Endometrium (tissue), 2 donors: Measurements from ENCODE around the gene FOXI3.

ENCODE experiments used
- FAIRE-seq: peaks from 2 replicates; lab custom pipeline; 2012; peaks lifted over from hg19 to GRCh38; lab: Jason Lieb, UNC
- donor health status: control.
- donor health status: control.

FOXI3 gene

GRCh38 chr2:88452565-88452905 is at the start of gene FOXI3:
FOXI3 (minus strand) TSS chr2:88452693; CDS start chr2:88452535, 158 bp downstream.
- FAIRE-seq = no peak

GRCh38 chr2:88500691-88501090 is 48.2 kb upstream of the FOXI3 start:
- FAIRE-seq = no peak

- no peak for FAIRE-seq
Measured at GRCh38 chr2:88499204-88499603, 46.7 kb upstream of the FOXI3 start.

GRCh38 chr2:88493481-88493880 is 41.0 kb upstream of the FOXI3 start:
- FAIRE-seq = no peak

GRCh38 chr2:88492002-88492401 is 39.5 kb upstream of the FOXI3 start:
- FAIRE-seq = no peak

GRCh38 chr2:88489181-88489580 is 36.7 kb upstream of the FOXI3 start:
- no peak for FAIRE-seq

- FAIRE-seq = no peak
Measured at GRCh38 chr2:88483200-88483599, 30.7 kb upstream of the FOXI3 start.

GRCh38 chr2:88481691-88482336 is 29.3 kb upstream of the FOXI3 start:
- FAIRE-seq = no peak

GRCh38 chr2:88472811-88473210 is 20.3 kb upstream of the FOXI3 start:
- FAIRE-seq = no peak

GRCh38 chr2:88471083-88471942 is 18.8 kb upstream of the FOXI3 start:
- no peak for FAIRE-seq

- no peak for FAIRE-seq
Measured at GRCh38 chr2:88469202-88470114, 17.0 kb upstream of the FOXI3 start.

- FAIRE-seq = no peak
Measured at GRCh38 chr2:88464153-88464552, 11.7 kb upstream of the FOXI3 start.

GRCh38 chr2:88458633-88459032 is 6.1 kb upstream of the FOXI3 start:
- no peak for FAIRE-seq

GRCh38 chr2:88452980-88453582 is 588 bp upstream of the FOXI3 start:
- FAIRE-seq = no peak

- FAIRE-seq = no peak
Measured at GRCh38 chr2:88451811-88452564, 505 bp downstream of the FOXI3 start.

GRCh38 chr2:88450925-88451810 is 1.3 kb downstream of the FOXI3 start:
- no peak for FAIRE-seq

- no peak for FAIRE-seq
Measured at GRCh38 chr2:88450186-88450585, 2.3 kb downstream of the FOXI3 start.

- no peak for FAIRE-seq
Measured at GRCh38 chr2:88448248-88448647, 4.2 kb downstream of the FOXI3 start.

- FAIRE-seq = no peak
Measured at GRCh38 chr2:88443353-88443938, 9.0 kb downstream of the FOXI3 start.

- FAIRE-seq = no peak
Measured at GRCh38 chr2:88442473-88442872, 10.0 kb downstream of the FOXI3 start.
